Parathyroid adenoma (tissue), 2 donors: ENCODE measurements around the gene HCN4.

Experiments
- H2AFZ ChIP-seq: fragments of 300-600 bp; sonication (generic); one replicate; pipeline ENCODE4 v1.7.0; 2017; ENCODE audit warnings: antibody characterized with exemption, mild to moderate bottlenecking
- H3K27ac ChIP-seq: fragments of 300-600 bp; sonication (generic); one replicate; pipeline ENCODE4 v1.7.0; 2017
- H3K27me3 ChIP-seq: fragments of 300-600 bp; sonication (generic); one replicate; pipeline ENCODE4 v1.7.0; 2017; ENCODE audit warnings: low read length; ENCODE audit not compliant: control insufficient read depth, insufficient read depth
- H3K36me3 ChIP-seq: fragments of 300-600 bp; sonication (generic); one replicate; pipeline ENCODE4 v1.7.0; 2017; ENCODE audit warnings: low read length; ENCODE audit not compliant: control insufficient read depth, insufficient read depth
- H3K4me1 ChIP-seq: fragments of 300-600 bp; sonication (generic); one replicate; pipeline ENCODE4 v1.7.0; 2017; ENCODE audit warnings: control low read depth
- H3K4me2 ChIP-seq: fragments of 300-600 bp; sonication (generic); one replicate; pipeline ENCODE4 v1.7.0; 2017; ENCODE audit warnings: low read length
- H3K4me3 ChIP-seq: fragments of 300-600 bp; sonication (generic); one replicate; pipeline ENCODE4 v1.7.0; 2017; ENCODE audit warnings: low read depth, low read length
- H3K79me2 ChIP-seq: fragments of 300-600 bp; sonication (generic); one replicate; pipeline ENCODE4 v1.7.0; 2017; ENCODE audit warnings: control low read depth
- H3K9ac ChIP-seq: fragments of 300-600 bp; sonication (generic); one replicate; pipeline ENCODE4 v1.7.0; 2017; ENCODE audit warnings: mild to moderate bottlenecking
- H3K9me3 ChIP-seq: fragments of 300-600 bp; sonication (generic); one replicate; pipeline ENCODE4 v1.7.0; 2017; ENCODE audit warnings: low read length; ENCODE audit not compliant: control insufficient read depth
- CTCF ChIP-seq: fragments of 300-600 bp; sonication (generic); IDR thresholded peaks from one replicate; pipeline ENCODE4 v1.7.0; 2017; ENCODE audit warnings: antibody characterized with exemption, mild to moderate bottlenecking
- donor health status: primary hyperparathyroidism.

Gene HCN4

GRCh38 chr15:73275862-73276261, 92.9 kb downstream of the HCN4 start:
- Histone ChIP-seq H3K27me3 (no peaks in the 10 kb centered on the region), H3K4me3 (no peak overlapping the region), H3K36me3 (no peaks in the 10 kb centered on the region), H3K4me2 (no peak overlapping the region), H2AFZ (no peak overlapping the region), H3K79me2 (no peaks in the 10 kb centered on the region), H3K9ac (no peak overlapping the region), H3K27ac (no peak overlapping the region), H3K4me1 (no peaks in the 10 kb centered on the region), H3K9me3 (no peaks in the 10 kb centered on the region)
- no peak for TF ChIP-seq CTCF

GRCh38 chr15:73273181-73274002, 95.4 kb downstream of the HCN4 start:
- no peaks in the 10 kb centered on the region for H3K36me3 ChIP-seq
- no peak overlapping the region for H3K9ac ChIP-seq
- H3K27ac ChIP-seq, result no peak overlapping the region
- no peaks in the 10 kb centered on the region for H3K79me2 ChIP-seq
- H3K4me1 ChIP-seq, result no peaks in the 10 kb centered on the region
- no peak overlapping the region for H3K4me3 ChIP-seq
- no peak overlapping the region for H3K4me2 ChIP-seq
- H2AFZ ChIP-seq, result no peak overlapping the region
- TF ChIP-seq CTCF, result peak; percentile 51
- H3K9me3 ChIP-seq, result no peaks in the 10 kb centered on the region
- H3K27me3 ChIP-seq, result no peaks in the 10 kb centered on the region

DNA sequence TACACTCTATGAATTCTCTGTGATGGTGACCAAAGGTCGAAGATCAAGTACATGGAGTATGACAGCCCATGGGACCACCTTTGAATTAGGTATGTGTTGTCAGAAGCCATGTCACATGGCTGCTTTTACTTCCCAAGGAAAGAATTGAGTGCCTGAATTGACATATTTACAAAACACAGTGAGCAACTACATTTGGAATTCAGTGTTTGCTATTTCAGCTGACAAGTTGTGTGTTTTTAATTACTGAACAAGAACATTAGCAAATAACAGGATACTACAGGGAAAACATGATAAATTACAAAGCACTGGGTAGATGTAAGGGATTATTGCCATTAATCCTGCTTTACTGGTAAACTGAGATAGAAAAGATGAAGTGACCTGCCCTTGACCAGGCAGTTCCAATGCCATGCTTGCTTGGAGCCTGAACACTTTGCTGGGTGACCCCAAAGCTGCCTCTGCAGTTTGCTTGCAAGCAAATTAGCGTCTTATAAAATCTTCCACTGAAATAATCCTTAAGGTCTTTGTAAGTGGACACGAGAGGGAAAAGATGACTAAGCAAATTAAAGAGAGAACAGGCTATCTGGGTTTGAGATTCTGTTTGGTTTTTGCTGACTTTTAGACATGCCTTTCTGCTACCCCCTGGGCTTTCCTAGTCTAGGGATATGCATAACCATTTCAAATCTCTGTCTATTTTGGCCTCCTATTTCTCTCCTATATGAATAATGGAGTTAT, 98.2 kb downstream of the HCN4 start:
- no peaks in the 10 kb centered on the region for H3K9me3 ChIP-seq
- H3K4me1 ChIP-seq, result no peaks in the 10 kb centered on the region
- H2AFZ ChIP-seq, result no peak overlapping the region
- H3K79me2 ChIP-seq, result no peaks in the 10 kb centered on the region
- H3K4me3 ChIP-seq, result no peak overlapping the region
- no peaks in the 10 kb centered on the region for H3K36me3 ChIP-seq
- no peak for TF ChIP-seq CTCF
- H3K27ac ChIP-seq, result no peak overlapping the region
- no peak overlapping the region for H3K9ac ChIP-seq
- no peak overlapping the region for H3K4me2 ChIP-seq
- H3K27me3 ChIP-seq, result no peaks in the 10 kb centered on the region
